Stimulated activated CD4-positive, alpha-beta T cell treated with anti-CD3 and anti-CD28 coated beads, TNF-alpha, amount 100 ng/mL, for 24 hours (primary cell): Measurements from ENCODE around the gene TRIM3.
"Not testable (repeated sequence)": the region's sequence is repeated elsewhere in the genome, so short reads cannot be mapped to it uniquely, and the experiment has no call there.

ENCODE experiments used
- DNase-seq, 3 experiments: peaks; one replicate each; pipeline ENCODE4 v3.0.0-alpha.2; 2020; ENCODE audit warnings: low read depth in 3 of 3

TRIM3 gene

DNA sequence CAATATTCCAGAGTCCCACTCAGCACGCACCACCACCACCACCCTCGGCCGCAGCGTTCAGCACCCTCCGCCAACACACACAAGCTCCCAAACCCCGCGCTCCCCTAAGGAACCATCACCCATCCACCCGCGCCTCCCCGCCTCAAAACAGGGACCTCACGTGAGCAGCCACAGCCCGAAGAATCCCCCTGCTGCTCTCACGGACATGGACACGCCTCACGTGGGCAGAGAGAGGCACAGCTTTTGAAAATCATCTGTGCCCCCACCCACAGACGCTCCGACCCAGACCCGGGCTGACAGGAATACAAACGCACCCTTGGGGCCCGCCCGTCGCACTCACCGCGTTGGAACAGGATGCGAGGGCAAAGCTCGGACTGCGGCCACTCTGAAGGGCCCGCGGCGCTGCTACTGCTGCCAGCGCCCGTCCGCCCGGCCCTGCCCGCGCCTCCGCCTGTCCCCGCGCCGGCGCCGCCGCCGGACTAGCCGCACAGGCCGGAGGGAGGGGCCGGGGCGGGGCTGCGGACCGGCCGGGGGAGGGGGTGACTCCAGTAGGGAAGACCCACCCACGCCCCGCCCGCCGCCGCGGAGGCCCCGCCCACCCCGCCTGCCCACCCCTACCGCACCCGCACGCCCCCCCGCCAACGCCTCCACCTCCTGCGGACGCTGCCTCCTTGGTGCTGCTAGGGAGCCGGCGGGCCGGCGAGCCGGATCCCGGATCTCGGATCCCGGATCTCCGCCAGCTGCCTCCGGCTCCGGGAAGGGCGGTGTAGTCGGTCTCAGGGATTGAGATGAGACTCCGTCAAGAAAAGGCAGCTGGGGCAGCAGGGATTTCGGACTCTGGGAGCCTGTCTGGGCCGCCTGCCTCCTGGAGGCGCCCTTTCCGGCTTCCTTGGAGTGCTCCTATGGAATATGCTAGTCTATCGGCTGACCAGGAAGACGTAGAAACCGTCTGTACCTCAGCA, at the start of gene TRIM3:
Gene TRIM3 (minus strand): TSS at position 491 of the 962 bp plus-strand sequence. CDS start 8,246 bp downstream, outside the sequence.
- peak; percentile 21 to 68 (median 42) for DNase-seq

DNA sequence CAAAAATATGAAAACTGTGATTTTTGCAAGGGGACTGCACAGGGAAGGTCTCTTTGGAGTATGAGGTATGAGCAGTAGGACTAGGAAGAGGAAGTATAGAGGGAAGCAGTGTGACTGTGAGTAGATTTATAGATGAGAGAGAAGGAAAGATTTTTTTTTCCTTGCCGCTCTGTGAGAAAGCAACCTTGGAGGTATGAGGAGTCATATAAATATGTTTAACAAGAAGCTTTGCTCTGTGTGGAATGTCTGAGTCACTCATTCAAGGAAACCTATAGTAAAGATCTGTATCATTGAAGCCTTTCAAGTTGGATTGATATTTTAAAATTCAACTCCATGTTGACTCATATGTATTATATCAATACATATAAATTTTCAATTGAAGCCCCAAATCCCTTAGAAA, 49.5 kb upstream of the TRIM3 start:
- DNase-seq, result no peak

DNA sequence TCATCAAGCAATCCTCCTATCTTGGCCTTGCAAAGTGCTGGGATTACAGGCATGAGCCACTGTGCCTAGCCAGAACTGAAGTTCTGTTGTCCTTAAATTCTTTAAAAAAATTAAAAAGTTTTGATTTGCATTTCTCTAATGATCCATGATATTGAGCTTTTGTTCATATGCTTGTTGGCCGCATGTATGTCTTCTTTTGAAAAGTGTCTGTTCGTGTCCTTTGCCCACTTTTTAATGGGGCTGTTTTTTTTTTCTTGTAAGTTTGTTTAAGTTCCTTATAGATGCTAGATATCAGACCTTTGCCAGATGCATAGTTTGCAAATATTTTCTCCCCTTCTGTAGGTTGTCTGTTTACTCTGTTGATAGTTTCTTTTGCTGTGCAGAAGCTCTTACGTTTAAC, 48.2 kb upstream of the TRIM3 start:
- DNase-seq, result not testable (repeated sequence)

GRCh38 chr11:6520265-6520664, 46.5 kb upstream of the TRIM3 start:
- no peak for DNase-seq

GRCh38 chr11:6516865-6517264, 43.1 kb upstream of the TRIM3 start:
- DNase-seq, result no peak

DNA sequence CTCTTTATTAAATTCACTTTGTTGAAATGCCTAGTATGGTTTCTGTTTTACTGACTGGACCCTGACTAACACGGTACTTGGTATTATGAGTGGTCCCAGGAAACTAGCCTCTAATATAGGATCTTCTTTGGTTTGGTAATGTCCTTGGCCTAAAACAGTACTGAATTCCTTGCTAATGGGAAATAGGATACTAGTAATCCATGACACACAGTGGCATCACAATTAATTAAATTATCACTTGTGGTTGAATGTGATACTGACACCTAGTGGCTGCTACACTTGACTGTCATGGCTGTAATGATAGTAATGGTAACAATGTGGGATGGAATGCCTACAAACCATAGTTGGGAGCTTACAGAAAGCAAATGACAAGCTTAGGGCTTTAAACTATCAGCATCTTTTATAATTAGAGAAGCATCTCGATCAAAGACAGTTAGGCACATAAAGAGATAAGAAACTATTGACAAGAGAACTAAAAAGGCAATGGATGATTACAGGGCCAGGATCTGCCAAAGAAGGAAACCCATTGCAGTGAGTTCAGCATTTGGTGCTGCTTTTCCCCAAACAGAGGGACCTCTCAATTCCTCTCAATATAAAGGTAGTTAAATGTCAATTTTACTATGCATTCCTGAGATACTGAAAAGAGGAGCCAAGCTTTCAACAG, 32.0 kb upstream of the TRIM3 start:
- no peak for DNase-seq

GRCh38 chr11:6504166-6504565, 30.4 kb upstream of the TRIM3 start:
- no peak for DNase-seq

DNA sequence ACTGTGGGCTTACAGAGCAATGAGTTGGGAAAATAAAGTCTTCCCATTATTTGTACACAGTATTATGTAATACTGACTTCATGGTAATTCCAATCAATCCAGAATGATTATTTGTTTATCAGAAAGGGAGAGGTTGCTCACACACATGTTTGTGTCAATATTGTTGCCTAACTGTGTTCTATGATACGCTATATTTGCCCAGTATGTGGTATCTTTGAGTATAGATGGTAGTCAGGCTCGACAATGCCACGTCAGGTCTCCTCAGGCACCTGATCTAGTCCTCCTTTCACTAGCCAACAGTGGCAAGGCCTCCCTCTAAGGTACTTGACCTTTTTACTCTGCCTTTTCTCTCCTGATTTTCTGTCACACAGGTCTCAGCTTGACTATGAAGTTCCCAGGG, 28.6 kb upstream of the TRIM3 start:
- no peak for DNase-seq

GRCh38 chr11:6498544-6498943, 24.8 kb upstream of the TRIM3 start:
- no peak for DNase-seq

- DNase-seq, result no peak
Measured at GRCh38 chr11:6498121-6498520, 24.4 kb upstream of the TRIM3 start.

DNA sequence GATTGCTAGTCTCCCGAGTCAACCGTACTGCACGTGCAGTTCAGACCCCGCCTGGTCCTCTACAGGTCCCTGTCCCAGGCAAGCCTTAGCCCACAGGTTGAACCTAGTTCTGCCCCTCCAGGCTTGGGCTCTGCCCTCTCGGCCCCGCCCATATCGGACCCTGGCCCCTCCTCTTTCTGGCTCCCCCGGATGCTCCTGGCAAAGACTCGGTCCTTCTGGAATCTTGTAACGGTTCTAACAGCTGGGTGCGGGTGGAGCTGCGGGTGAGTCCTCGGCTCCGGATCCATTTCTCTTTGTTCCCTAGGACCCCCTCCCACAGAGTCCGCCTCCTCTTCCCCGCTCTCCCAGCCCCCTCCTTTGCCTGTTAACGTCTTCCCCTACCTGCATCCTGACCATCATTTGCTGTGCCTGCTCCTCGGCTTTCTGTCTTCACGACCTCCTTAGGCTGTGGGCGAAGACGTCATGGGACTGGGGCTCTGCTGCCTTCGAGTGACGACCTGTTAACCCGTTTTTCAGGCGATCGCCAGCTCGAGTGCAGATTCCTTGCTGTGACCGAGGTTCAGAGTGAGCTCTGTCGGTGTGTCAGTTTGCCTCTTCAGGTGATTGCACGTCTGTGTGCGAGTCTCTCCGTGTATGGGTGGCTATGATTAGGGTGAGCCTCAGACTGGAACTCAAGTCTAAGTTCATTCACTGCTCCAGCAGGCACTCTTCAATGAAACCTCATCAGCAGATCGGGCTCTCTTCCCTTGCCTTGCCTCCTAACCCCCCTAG, 23.5 kb upstream of the TRIM3 start, which contains the start of gene DNHD1:
Gene DNHD1 (plus strand): TSS at position 212 of the 771 bp plus-strand sequence. CDS start 936 bp downstream, outside the sequence.
- no peak for DNase-seq

- no peak for DNase-seq
Measured at GRCh38 chr11:6489306-6489705, 15.6 kb upstream of the TRIM3 start.

DNA sequence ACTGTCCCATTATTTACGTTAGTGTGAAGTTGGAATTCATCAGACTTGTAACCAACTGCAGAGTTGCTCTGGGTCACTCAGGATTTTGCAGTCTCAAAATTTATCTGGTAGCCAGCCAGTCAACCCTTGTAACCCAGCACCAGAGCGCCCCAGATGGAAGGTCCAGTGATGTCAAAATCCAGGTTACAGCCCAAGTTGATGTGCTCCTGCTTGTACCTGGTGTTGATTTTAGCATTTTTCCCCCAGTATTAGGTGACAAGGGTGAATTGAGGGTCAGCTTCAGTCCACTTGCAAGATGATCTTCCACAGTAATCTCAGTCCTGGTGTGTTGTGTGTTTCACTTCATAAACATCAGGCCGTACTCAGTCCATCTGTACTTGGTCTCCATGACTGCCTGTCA, 15.1 kb upstream of the TRIM3 start:
- DNase-seq, result no peak

DNA sequence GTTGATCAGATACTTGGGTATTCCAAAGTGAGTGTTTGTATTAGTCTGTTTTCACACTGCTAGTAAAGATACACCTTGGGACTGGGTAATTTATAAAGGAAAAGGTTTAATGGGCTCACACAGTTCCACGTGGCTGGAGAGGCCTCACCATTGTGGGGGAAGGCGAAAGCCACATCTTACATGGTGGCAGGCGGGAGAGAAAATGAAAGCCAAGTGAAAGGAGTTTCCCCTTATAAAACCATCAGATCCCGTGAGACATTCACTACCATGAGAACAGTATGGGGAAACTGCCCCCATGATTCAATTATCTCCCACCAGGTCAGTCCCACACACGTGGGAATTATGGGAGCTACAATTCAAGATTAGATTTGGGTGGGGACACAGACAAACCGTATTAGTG, 14.6 kb upstream of the TRIM3 start:
- DNase-seq, result no peak

- DNase-seq, result no peak
Measured at GRCh38 chr11:6486938-6487337, 13.2 kb upstream of the TRIM3 start.

GRCh38 chr11:6486256-6486655, 12.5 kb upstream of the TRIM3 start:
- DNase-seq, result no peak

DNA sequence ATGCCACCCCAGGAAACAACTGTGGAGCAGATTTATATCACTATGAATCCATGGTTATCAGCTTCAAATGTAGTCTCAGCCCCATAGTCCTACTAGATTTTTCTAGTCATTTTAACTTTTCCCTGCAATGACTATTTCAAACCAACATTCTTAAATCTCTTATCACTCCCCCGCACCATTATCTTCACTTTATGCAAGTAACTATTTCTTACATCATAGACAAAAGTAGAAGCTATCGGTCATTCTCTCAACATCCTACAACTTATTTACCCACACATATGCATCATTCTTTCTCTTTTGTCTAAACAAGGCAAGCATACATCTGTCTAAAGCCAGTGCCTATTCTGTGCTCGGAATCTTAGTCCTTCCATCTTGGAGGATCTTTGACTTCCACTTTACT, 11.9 kb upstream of the TRIM3 start:
- no peak for DNase-seq

GRCh38 chr11:6483015-6483414, 9.3 kb upstream of the TRIM3 start:
- no peak for DNase-seq

GRCh38 chr11:6482441-6482840, 8.7 kb upstream of the TRIM3 start:
- DNase-seq, result no peak

GRCh38 chr11:6481924-6482275, 8.2 kb upstream of the TRIM3 start:
- DNase-seq, result no peak

DNA sequence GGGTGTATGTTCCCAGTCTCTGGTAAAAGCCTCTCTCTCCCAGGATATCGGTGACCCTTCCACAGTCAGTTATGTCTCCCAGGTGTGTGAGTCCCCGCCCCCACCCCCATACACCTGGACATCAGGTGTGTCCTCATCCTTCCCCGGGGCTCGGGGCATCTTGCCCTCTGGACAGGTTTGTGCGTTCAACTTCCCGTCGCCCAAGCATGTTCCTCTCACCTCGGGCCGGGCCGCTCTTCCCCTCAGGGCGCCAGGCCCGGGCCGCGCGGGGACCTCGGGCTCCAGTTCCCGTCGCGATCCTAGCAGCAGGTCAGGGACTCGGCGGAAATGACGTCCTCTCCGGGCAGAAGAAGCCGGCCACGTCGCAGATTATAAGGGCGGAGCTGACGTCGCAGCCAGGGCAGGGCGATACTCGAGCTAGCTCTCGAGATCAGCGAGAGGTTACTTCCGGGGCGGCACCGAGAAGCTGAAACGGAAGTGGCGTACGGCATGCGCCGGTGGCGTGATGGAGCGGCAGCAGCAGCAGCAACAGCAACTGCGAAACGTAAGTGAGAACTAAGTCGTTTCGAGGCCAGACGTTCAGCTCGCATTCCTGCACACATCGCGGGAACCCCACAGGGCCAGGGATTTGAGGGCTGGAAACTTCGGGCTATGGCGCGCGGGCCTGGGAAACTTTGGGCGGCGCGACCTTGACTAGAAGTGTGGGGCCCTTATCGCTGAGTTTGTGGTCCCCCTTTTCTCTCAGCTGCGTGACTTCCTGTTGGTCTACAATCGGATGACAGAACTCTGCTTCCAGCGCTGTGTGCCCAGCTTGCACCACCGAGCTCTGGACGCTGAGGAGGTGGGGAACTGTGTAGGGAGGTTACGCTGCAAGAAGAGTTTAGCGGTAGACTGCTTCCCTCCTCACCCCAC, 7.5 kb upstream of the TRIM3 start, which contains the start of the genes ARFIP2 and TIMM10B:
Gene ARFIP2 (minus strand): TSS at position 320 of the 912 bp plus-strand sequence. CDS start 910 bp downstream, outside the sequence.
Gene TIMM10B (plus strand): TSS at position 490 of the 912 bp plus-strand sequence. CDS start 16 bp downstream, at position 506.
- peak; percentile 93 to 98 (median 96) for DNase-seq
